HepG2 (cell line): ENCODE data around the gene KCNK7. TPM values are rescaled to one million over a fixed set of nuclear protein-coding genes. Genes with fewer than 3 reads are reported as not detected.

ENCODE experiments used
- LCORL ChIP-seq, 2 experiments: fragments of 450-650 bp in 1 of 2; sonication (generic) in 1 of 2; formaldehyde crosslinking in 1 of 2; IDR thresholded peaks; 2 replicates each; pipeline versions ENCODE4 v1.5.0 to v1.6.1; 2017 to 2020; ENCODE audit warnings: antibody characterized with exemption in 1 of 2, missing genetic modification reagents in 1 of 2
- MEF2D ChIP-seq: sonication (generic); formaldehyde crosslinking; IDR thresholded peaks from 2 replicates; pipeline ENCODE4 v1.5.1; 2020; ENCODE audit warnings: mild to moderate bottlenecking, missing genetic modification reagents
- MYC ChIP-seq: sonication (generic); formaldehyde crosslinking; IDR thresholded peaks from 2 replicates; pipeline ENCODE4 v1.9.0; 2021; ENCODE audit warnings: missing genetic modification reagents, borderline replicate concordance
- ZNF124 ChIP-seq: sonication (generic); formaldehyde crosslinking; IDR thresholded peaks from 2 replicates; pipeline ENCODE4 v1.4.0; 2020; ENCODE audit warnings: missing genetic modification reagents
- ZNF24 ChIP-seq: fragments of 450-650 bp; IDR thresholded peaks from 2 replicates; pipeline ENCODE4 v1.6.1; 2017; ENCODE audit warnings: antibody characterized with exemption, mild to moderate bottlenecking
- ZNF337 ChIP-seq: sonication (generic); formaldehyde crosslinking; IDR thresholded peaks from 2 replicates; pipeline ENCODE4 v1.5.1; 2020; ENCODE audit warnings: missing genetic modification reagents, low read depth, mild to moderate bottlenecking, borderline replicate concordance
- polyA plus RNA-seq, 8 experiments: library from polyadenylated mRNA; depleted of rRNA in 3 of 8; stranded (reverse) in 7 of 8; unstranded in 1 of 8; fragments of >200 nt; fragmentation: Illumina TruSeq in 4 of 8; extraction: Trizol in 4 of 8; gene quantifications; 2 replicates each; pipeline versions ENCODE4 v1.2.1 to v1.2.3, GENCODE V29; 2011 to 2016; ENCODE audit warnings: low read depth in 4 of 8, missing spikeins in 1 of 8, mixed read lengths in 1 of 8; ENCODE audit not compliant: insufficient read depth in 1 of 8
- total RNA-seq, 5 experiments: library from RNA; depleted of rRNA; stranded (reverse); fragments of >200 nt; fragmentation: Illumina TruSeq; extraction: Trizol; gene quantifications; 2 replicates each; pipeline ENCODE4 v1.2.3, GENCODE V29; 2016; ENCODE audit warnings: low read depth in 1 of 5
- TF ChIP-seq, protein P1 (sequence below), 2 experiments: sonication (generic) in 1 of 2; formaldehyde crosslinking in 1 of 2; IDR thresholded peaks; 2 replicates each; pipeline versions ENCODE4 v1.4.0 to v1.6.1; 2018 to 2020; ENCODE audit warnings: missing genetic modification reagents in 2 of 2, borderline replicate concordance in 1 of 2, low read depth in 1 of 2, mild to moderate bottlenecking in 1 of 2, missing biosample characterization in 1 of 2
- TF ChIP-seq, protein P2 (sequence below): sonication (generic); formaldehyde crosslinking; IDR thresholded peaks from 2 replicates; pipeline ENCODE4 v1.4.0; 2020; ENCODE audit warnings: missing genetic modification reagents, borderline replicate concordance
- TF ChIP-seq, protein P3 (sequence below): sonication (generic); formaldehyde crosslinking; IDR thresholded peaks from 2 replicates; pipeline ENCODE4 v1.5.0; 2020; ENCODE audit warnings: missing genetic modification reagents
- TF ChIP-seq, protein P4 (sequence below): sonication (generic); formaldehyde crosslinking; IDR thresholded peaks from 2 replicates; pipeline ENCODE4 v1.9.0; 2021; ENCODE audit warnings: missing genetic modification reagents, borderline replicate concordance
- TF ChIP-seq, protein P5 (sequence below): sonication (generic); formaldehyde crosslinking; IDR thresholded peaks from 2 replicates; pipeline ENCODE4 v1.4.0; 2020; ENCODE audit warnings: missing genetic modification reagents
- TF ChIP-seq, protein P6 (sequence below): sonication (generic); formaldehyde crosslinking; conservative IDR thresholded peaks from 2 replicates; pipeline ENCODE4 v1.4.0; 2020; ENCODE audit warnings: missing genetic modification reagents

Gene KCNK7
- total and polyA plus RNA-seq, 2 of the 13 experiments (the other 11 are each of a cell fraction or from before 2014, with no cell fraction given), result 0.11 TPM; not detected in 1

DNA sequence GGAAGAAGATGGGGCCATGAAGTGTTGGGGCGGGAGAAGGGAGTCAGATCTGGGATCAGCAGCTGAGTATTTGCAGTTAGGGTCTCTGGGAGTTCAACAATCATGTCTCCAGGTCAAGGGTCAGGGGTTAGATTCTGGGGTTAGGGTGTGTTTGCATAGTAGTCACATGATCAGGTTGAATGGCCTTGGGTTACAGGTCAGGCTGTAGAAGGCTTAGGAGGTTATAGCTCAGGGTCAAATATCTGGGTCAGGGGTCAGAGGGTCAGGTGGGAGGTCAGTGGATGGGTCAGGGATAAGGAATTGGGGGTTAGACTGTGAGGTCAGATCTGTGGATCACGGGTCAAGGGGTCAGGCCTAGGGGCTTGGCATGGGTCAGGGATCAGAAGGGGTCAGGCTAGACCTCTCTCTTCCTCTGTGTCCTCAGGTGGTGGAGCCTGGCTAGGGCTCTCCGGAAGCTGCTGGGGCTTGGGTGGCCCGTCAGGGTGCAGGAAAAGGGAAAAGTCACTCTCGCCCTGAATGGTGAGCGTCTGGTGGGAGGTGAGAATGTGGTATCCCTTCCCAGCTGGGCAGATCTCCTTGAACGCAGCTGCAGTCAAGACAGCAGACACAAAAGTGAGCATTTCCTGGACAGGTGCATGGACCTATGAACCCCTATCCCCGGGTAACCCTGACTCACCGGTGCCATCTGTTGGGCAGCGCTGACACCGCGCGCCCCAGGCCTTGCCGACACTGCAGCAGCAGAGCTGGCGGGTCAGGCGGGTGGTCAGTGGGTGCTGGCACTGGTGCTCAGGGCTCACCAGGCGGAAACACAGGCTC, 43.8 kb downstream of the KCNK7 start (continued):
- TF ChIP-seq, protein P1, sequence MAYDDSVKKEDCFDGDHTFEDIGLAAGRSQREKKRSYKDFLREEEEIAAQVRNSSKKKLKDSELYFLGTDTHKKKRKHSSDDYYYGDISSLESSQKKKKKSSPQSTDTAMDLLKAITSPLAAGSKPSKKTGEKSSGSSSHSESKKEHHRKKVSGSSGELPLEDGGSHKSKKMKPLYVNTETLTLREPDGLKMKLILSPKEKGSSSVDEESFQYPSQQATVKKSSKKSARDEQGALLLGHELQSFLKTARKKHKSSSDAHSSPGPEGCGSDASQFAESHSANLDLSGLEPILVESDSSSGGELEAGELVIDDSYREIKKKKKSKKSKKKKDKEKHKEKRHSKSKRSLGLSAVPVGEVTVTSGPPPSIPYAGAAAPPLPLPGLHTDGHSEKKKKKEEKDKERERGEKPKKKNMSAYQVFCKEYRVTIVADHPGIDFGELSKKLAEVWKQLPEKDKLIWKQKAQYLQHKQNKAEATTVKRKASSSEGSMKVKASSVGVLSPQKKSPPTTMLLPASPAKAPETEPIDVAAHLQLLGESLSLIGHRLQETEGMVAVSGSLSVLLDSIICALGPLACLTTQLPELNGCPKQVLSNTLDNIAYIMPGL (CRISPR knock-in tag; IDR thresholded peaks at IDR 0.05; ENCODE audit: borderline replicate concordance in 1 of 2, low read depth in 1 of 2), result 0 out of 4 replicates have a peak, but pooled peaks have one; percentile 34 to 42
- TF ChIP-seq, protein P2, sequence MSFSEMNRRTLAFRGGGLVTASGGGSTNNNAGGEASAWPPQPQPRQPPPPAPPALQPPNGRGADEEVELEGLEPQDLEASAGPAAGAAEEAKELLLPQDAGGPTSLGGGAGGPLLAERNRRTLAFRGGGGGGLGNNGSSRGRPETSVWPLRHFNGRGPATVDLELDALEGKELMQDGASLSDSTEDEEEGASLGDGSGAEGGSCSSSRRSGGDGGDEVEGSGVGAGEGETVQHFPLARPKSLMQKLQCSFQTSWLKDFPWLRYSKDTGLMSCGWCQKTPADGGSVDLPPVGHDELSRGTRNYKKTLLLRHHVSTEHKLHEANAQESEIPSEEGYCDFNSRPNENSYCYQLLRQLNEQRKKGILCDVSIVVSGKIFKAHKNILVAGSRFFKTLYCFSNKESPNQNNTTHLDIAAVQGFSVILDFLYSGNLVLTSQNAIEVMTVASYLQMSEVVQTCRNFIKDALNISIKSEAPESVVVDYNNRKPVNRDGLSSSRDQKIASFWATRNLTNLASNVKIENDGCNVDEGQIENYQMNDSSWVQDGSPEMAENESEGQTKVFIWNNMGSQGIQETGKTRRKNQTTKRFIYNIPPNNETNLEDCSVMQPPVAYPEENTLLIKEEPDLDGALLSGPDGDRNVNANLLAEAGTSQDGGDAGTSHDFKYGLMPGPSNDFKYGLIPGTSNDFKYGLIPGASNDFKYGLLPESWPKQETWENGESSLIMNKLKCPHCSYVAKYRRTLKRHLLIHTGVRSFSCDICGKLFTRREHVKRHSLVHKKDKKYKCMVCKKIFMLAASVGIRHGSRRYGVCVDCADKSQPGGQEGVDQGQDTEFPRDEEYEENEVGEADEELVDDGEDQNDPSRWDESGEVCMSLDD (CRISPR knock-in tag), result peak; percentile 53; the same call in 1 of the 2 replicates
- TF ChIP-seq MEF2D (CRISPR knock-in tag) (no peak), ZNF337 (CRISPR knock-in tag) (no peak), MYC (CRISPR knock-in tag) (peak; percentile 36; the same call in 1 of the 2 replicates), ZNF24 (no peak), ZNF124 (CRISPR knock-in tag) (no peak), LCORL (IDR thresholded peaks at IDR 0.05) (no peak), LCORL (CRISPR knock-in tag; IDR thresholded peaks at IDR 0.05) (no peak)
- TF ChIP-seq, protein P3, sequence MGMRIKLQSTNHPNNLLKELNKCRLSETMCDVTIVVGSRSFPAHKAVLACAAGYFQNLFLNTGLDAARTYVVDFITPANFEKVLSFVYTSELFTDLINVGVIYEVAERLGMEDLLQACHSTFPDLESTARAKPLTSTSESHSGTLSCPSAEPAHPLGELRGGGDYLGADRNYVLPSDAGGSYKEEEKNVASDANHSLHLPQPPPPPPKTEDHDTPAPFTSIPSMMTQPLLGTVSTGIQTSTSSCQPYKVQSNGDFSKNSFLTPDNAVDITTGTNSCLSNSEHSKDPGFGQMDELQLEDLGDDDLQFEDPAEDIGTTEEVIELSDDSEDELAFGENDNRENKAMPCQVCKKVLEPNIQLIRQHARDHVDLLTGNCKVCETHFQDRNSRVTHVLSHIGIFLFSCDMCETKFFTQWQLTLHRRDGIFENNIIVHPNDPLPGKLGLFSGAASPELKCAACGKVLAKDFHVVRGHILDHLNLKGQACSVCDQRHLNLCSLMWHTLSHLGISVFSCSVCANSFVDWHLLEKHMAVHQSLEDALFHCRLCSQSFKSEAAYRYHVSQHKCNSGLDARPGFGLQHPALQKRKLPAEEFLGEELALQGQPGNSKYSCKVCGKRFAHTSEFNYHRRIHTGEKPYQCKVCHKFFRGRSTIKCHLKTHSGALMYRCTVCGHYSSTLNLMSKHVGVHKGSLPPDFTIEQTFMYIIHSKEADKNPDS (CRISPR knock-in tag), result 0 out of 2 replicates have a peak, but pooled peaks have one; percentile 13
- TF ChIP-seq, protein P4, sequence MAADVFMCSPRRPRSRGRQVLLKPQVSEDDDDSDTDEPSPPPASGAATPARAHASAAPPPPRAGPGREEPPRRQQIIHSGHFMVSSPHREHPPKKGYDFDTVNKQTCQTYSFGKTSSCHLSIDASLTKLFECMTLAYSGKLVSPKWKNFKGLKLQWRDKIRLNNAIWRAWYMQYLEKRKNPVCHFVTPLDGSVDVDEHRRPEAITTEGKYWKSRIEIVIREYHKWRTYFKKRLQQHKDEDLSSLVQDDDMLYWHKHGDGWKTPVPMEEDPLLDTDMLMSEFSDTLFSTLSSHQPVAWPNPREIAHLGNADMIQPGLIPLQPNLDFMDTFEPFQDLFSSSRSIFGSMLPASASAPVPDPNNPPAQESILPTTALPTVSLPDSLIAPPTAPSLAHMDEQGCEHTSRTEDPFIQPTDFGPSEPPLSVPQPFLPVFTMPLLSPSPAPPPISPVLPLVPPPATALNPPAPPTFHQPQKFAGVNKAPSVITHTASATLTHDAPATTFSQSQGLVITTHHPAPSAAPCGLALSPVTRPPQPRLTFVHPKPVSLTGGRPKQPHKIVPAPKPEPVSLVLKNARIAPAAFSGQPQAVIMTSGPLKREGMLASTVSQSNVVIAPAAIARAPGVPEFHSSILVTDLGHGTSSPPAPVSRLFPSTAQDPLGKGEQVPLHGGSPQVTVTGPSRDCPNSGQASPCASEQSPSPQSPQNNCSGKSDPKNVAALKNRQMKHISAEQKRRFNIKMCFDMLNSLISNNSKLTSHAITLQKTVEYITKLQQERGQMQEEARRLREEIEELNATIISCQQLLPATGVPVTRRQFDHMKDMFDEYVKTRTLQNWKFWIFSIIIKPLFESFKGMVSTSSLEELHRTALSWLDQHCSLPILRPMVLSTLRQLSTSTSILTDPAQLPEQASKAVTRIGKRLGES, result no peak
- TF ChIP-seq, protein P5, sequence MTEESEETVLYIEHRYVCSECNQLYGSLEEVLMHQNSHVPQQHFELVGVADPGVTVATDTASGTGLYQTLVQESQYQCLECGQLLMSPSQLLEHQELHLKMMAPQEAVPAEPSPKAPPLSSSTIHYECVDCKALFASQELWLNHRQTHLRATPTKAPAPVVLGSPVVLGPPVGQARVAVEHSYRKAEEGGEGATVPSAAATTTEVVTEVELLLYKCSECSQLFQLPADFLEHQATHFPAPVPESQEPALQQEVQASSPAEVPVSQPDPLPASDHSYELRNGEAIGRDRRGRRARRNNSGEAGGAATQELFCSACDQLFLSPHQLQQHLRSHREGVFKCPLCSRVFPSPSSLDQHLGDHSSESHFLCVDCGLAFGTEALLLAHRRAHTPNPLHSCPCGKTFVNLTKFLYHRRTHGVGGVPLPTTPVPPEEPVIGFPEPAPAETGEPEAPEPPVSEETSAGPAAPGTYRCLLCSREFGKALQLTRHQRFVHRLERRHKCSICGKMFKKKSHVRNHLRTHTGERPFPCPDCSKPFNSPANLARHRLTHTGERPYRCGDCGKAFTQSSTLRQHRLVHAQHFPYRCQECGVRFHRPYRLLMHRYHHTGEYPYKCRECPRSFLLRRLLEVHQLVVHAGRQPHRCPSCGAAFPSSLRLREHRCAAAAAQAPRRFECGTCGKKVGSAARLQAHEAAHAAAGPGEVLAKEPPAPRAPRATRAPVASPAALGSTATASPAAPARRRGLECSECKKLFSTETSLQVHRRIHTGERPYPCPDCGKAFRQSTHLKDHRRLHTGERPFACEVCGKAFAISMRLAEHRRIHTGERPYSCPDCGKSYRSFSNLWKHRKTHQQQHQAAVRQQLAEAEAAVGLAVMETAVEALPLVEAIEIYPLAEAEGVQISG (CRISPR knock-in tag), result peak; percentile 21; the same call in 1 of the 2 replicates
- TF ChIP-seq, protein P6, sequence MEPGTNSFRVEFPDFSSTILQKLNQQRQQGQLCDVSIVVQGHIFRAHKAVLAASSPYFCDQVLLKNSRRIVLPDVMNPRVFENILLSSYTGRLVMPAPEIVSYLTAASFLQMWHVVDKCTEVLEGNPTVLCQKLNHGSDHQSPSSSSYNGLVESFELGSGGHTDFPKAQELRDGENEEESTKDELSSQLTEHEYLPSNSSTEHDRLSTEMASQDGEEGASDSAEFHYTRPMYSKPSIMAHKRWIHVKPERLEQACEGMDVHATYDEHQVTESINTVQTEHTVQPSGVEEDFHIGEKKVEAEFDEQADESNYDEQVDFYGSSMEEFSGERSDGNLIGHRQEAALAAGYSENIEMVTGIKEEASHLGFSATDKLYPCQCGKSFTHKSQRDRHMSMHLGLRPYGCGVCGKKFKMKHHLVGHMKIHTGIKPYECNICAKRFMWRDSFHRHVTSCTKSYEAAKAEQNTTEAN (CRISPR knock-in tag), result no peak
